KMS-11 (cell line): ENCODE results near the gene STRBP.

Experiments
- H2AFZ ChIP-seq: fragments of 200-600 bp; sonication (generic); 2 replicates; pipeline ENCODE4 v1.6.1; 2016; ENCODE audit warnings: antibody characterized with exemption, mixed run types, low read depth
- H3K27ac ChIP-seq: fragments of 200-600 bp; sonication (generic); 2 replicates; pipeline ENCODE4 v1.6.1; 2016; ENCODE audit warnings: mild to moderate bottlenecking, mixed run types
- H3K27me3 ChIP-seq: fragments of 200-600 bp; sonication (generic); 2 replicates; pipeline ENCODE4 v1.6.1; 2017; ENCODE audit warnings: mild to moderate bottlenecking, low read depth, mixed run types, moderate library complexity; ENCODE audit not compliant: insufficient read depth
- H3K36me3 ChIP-seq: fragments of 200-600 bp; sonication (generic); 2 replicates; pipeline ENCODE4 v1.6.1; 2017; ENCODE audit warnings: mild to moderate bottlenecking, mixed run types; ENCODE audit not compliant: insufficient read depth
- H3K4me1 ChIP-seq: fragments of 200-600 bp; sonication (generic); 2 replicates; pipeline ENCODE4 v1.6.1; 2016; ENCODE audit warnings: mild to moderate bottlenecking, low read depth, mixed run types; ENCODE audit not compliant: poor library complexity, severe bottlenecking
- H3K4me2 ChIP-seq: fragments of 200-600 bp; sonication (generic); 2 replicates; pipeline ENCODE4 v1.7.0; 2016; ENCODE audit warnings: mild to moderate bottlenecking, mixed run types
- H3K4me3 ChIP-seq: fragments of 200-600 bp; sonication (generic); IDR thresholded peaks from 2 replicates; pipeline ENCODE4 v1.6.1; 2017; ENCODE audit warnings: low read depth, low read length, mixed read lengths; ENCODE audit not compliant: insufficient read depth
- H3K79me2 ChIP-seq: fragments of 200-600 bp; sonication (generic); 2 replicates; pipeline ENCODE4 v1.6.1; 2016; ENCODE audit warnings: low read depth, mixed run types; ENCODE audit not compliant: insufficient read depth
- H3K9ac ChIP-seq: fragments of 200-600 bp; sonication (generic); 2 replicates; pipeline ENCODE4 v1.6.1; 2016; ENCODE audit warnings: mild to moderate bottlenecking, mixed run types
- H4K20me1 ChIP-seq: fragments of 200-600 bp; sonication (generic); 2 replicates; pipeline ENCODE4 v1.6.1; 2016; ENCODE audit warnings: mild to moderate bottlenecking, mixed run types; ENCODE audit not compliant: insufficient read depth
- CTCF ChIP-seq: fragments of 200-600 bp; sonication (generic); conservative IDR thresholded peaks from 2 replicates; pipeline ENCODE4 v1.6.1; 2017; ENCODE audit warnings: low read depth, mild to moderate bottlenecking, antibody characterized with exemption, low read length, moderate library complexity, mixed read lengths

The STRBP gene

GRCh38 chr9:123090956-123091355 is 177.4 kb downstream of the STRBP start:
- no peaks in the 10 kb centered on the region for H4K20me1 ChIP-seq
- no peak overlapping the region for H2AFZ ChIP-seq
- TF ChIP-seq CTCF: no peak
- H3K4me3 ChIP-seq: no peak overlapping the region
- no peaks in the 10 kb centered on the region; the same call in 1 of the 2 replicates for H3K36me3 ChIP-seq
- H3K27me3 ChIP-seq: no peaks in the 10 kb centered on the region
- H3K9ac ChIP-seq: no peak overlapping the region
- H3K27ac ChIP-seq: no peak overlapping the region
- no peaks in the 10 kb centered on the region for H3K79me2 ChIP-seq
- peaks cover 59% of the 10 kb centered on the region for H3K4me1 ChIP-seq
- H3K4me2 ChIP-seq: no peak overlapping the region

- Histone ChIP-seq H2AFZ (no peak overlapping the region), H3K4me1 (peaks cover 65% of the 10 kb centered on the region), H3K79me2 (no peaks in the 10 kb centered on the region), H3K36me3 (no peaks in the 10 kb centered on the region; the same call in 1 of the 2 replicates), H3K4me2 (no peak overlapping the region), H3K4me3 (no peak overlapping the region), H4K20me1 (no peaks in the 10 kb centered on the region), H3K27me3 (no peaks in the 10 kb centered on the region), H3K27ac (no peak overlapping the region), H3K9ac (no peak overlapping the region)
- TF ChIP-seq CTCF: no peak
These were observed 178.0 kb downstream of the STRBP start for GRCh38 chr9:123090198-123090896.

GRCh38 chr9:123089790-123090189 is 178.6 kb downstream of the STRBP start:
- Histone ChIP-seq H2AFZ (no peak overlapping the region), H4K20me1 (no peaks in the 10 kb centered on the region), H3K27ac (no peak overlapping the region; the same call in 1 of the 2 replicates), H3K9ac (no peak overlapping the region), H3K27me3 (no peaks in the 10 kb centered on the region), H3K4me2 (no peak overlapping the region), H3K4me1 (peaks cover 69% of the 10 kb centered on the region), H3K4me3 (no peak overlapping the region), H3K36me3 (no peaks in the 10 kb centered on the region; the same call in 1 of the 2 replicates), H3K79me2 (no peaks in the 10 kb centered on the region)
- no peak for TF ChIP-seq CTCF

GRCh38 chr9:123089040-123089439 is 179.3 kb downstream of the STRBP start:
- no peaks in the 10 kb centered on the region for H3K27me3 ChIP-seq
- H2AFZ ChIP-seq: no peak overlapping the region
- H3K27ac ChIP-seq: peak overlapping the region; percentile 56; the same call in 1 of the 2 replicates
- H3K4me1 ChIP-seq: peaks cover 69% of the 10 kb centered on the region
- H3K79me2 ChIP-seq: no peaks in the 10 kb centered on the region
- no peak overlapping the region for H3K4me3 ChIP-seq
- no peak for TF ChIP-seq CTCF
- no peaks in the 10 kb centered on the region for H4K20me1 ChIP-seq
- no peak overlapping the region for H3K9ac ChIP-seq
- no peaks in the 10 kb centered on the region; the same call in 1 of the 2 replicates for H3K36me3 ChIP-seq
- peak overlapping the region; percentile 64; the same call in 1 of the 2 replicates for H3K4me2 ChIP-seq
